ENCODE measurements around the gene COPB2.

DNA sequence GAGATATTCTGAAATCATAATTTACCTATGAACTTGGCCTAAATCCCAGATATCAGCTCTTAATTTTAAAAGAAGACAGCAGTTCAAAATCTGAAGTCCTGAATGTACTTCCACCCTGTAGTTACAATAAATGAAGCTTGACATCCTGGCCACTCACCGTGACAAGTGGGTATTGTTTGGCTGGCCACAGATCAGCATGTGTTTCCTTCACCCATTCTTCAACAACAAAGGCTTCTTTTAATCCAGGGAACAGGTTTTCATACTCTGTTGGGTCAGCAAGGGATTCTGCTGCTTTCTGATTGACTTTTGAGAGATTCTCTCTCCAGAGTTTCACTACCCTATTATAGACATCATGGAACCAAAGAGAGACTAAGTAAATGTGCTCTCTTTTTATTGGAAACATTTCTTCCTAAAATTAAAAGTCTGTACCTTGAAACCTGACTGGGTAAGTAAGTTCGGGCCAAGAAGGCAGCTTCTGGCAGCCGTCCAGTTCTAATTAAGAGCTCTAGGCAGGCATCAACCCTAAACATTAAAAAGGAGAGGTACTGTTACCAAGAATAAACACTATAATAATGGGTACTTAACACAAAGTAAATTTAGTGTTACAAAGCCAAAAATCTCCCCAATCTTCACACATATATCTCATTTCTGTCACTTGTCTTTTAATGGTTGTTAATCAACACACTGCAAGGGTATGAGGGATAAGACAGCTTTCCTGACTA lies 30.4 kb downstream of the COPB2 start:
- TF ChIP-seq SUZ12 (IDR thresholded peaks at IDR 0.05; ENCODE audit: extremely low read depth, insufficient read depth, insufficient read length) (no peak), ZNF274 (IDR thresholded peaks at IDR 0.05; ENCODE audit: low read depth, low read length) (no peak), YY1 (IDR thresholded peaks at IDR 0.05; ENCODE audit: insufficient read depth, insufficient read length) (no peak)

Data from NT2/D1 (cell line).